GM06990 (cell line): Measurements from ENCODE around the gene RARA.

Experiments
- DNase-seq: peaks from one replicate; pipeline ENCODE4 v3.0.0-alpha.2; 2011; ENCODE audit not compliant: insufficient read length; ENCODE audit errors: extremely low read depth
- H3K27me3 ChIP-seq: replicated peaks from 2 replicates; pipeline ENCODE4 v1.6.0; 2011; ENCODE audit warnings: low read length; ENCODE audit not compliant: control insufficient read depth, insufficient read depth
- H3K36me3 ChIP-seq: 2 replicates; pipeline ENCODE4 v1.5.1; 2011; ENCODE audit warnings: low read length; ENCODE audit not compliant: control insufficient read depth, insufficient read depth
- H3K4me3 ChIP-seq: replicated peaks from 2 replicates; pipeline ENCODE4 v1.5.1; 2011; ENCODE audit warnings: low read depth, mild to moderate bottlenecking, control low read depth, low read length
- CTCF ChIP-seq: IDR thresholded peaks from 2 replicates; pipeline ENCODE4 v1.5.1; 2011; ENCODE audit warnings: low read length, control low read depth, mild to moderate bottlenecking, inconsistent platforms; ENCODE audit not compliant: insufficient read depth, poor library complexity, severe bottlenecking

Gene RARA

GRCh38 chr17:40340880-40341807, 32.2 kb downstream of the RARA start:
- DNase-seq, result peak; percentile 88
- no peaks in the 10 kb centered on the region for H3K27me3 ChIP-seq
- TF ChIP-seq CTCF, result peak; percentile 33
- peak overlapping the region; percentile 53 for H3K4me3 ChIP-seq
- peaks cover 4% of the 10 kb centered on the region for H3K36me3 ChIP-seq

DNA sequence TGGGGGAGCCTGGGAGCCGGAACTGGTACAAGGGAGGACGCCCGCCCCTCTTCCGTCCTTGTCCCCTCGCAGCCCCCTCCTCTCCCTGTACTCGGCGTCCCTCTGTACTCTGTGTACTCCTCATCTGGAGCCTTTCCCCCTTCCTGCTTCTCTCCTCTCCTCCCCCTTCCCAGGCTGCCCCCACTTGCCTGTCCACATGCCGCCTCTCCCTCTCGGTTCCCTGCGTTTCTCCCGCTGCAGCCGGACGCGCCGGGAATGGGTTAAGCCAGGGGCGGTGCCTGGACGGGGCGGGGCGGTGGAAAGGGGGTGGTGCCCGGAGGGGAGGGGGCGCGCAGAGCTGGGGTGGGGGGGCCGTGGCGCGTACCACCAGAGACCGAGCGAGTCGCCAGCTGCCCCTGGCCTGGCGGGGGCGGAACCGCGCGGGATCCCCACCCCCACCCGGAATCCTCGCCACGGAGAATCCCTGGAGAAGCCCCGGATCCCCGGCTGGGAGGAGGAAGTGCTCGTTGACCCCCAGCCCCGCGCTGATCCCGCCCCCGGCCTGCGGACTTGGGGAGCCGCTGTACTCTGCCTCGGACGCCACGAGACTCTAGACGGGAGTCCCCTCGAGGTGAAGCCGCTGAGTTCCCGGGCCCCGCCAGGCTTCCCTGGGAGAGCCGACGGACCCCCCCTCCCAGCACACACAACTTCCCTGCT, 33.0 kb downstream of the RARA start:
- DNase-seq, result no peak
- Histone ChIP-seq H3K4me3 (peak overlapping the region; percentile 53), H3K27me3 (no peaks in the 10 kb centered on the region), H3K36me3 (peaks cover 4% of the 10 kb centered on the region)
- TF ChIP-seq CTCF, result no peak

GRCh38 chr17:40342504-40343218, 33.7 kb downstream of the RARA start:
- Histone ChIP-seq H3K27me3 (no peaks in the 10 kb centered on the region), H3K4me3 (peak overlapping the region; percentile 53), H3K36me3 (peaks cover 4% of the 10 kb centered on the region)
- no peak for DNase-seq
- no peak for TF ChIP-seq CTCF

- no peaks in the 10 kb centered on the region for H3K27me3 ChIP-seq
- no peak for DNase-seq
- TF ChIP-seq CTCF, result no peak
- no peak overlapping the region for H3K4me3 ChIP-seq
- H3K36me3 ChIP-seq, result peaks cover 5% of the 10 kb centered on the region
These were observed 34.5 kb downstream of the RARA start for GRCh38 chr17:40343219-40344119.

- no peaks in the 10 kb centered on the region for H3K27me3 ChIP-seq
- DNase-seq, result no peak
- no peak for TF ChIP-seq CTCF
- H3K4me3 ChIP-seq, result no peak overlapping the region
- H3K36me3 ChIP-seq, result peaks cover 15% of the 10 kb centered on the region
These were observed 35.6 kb downstream of the RARA start for GRCh38 chr17:40344421-40345160.
